Activated naive CD4-positive, alpha-beta T cell treated with anti-CD3 and anti-CD28 coated beads for 36 hours (primary cell): ENCODE results near the gene TBC1D22A. TPM values are rescaled to one million over a fixed set of nuclear protein-coding genes. Genes with fewer than 3 reads are reported as not detected.

Experiments
- CTCF ChIA-PET: fragments of 350-600 bp; sonication (Branson Sonifier 250); formaldehyde crosslinking; loops from one replicate; lab custom pipeline; 2021; ENCODE audit warnings: antibody characterized with exemption; lab: Charles Lee
- DNase-seq: peaks from one replicate; pipeline ENCODE4 v3.0.0-alpha.2; 2020
- H3K27ac Mint-ChIP-seq: one replicate; pipeline ENCODE4 v1.8.0; 2021; ENCODE audit warnings: mild to moderate bottlenecking, mixed read lengths
- H3K27me3 Mint-ChIP-seq: one replicate; pipeline ENCODE4 v1.8.0; 2021; ENCODE audit warnings: low read depth, mixed read lengths
- H3K36me3 Mint-ChIP-seq: one replicate; pipeline ENCODE4 v1.8.0; 2021; ENCODE audit warnings: low read depth, mixed read lengths
- H3K4me1 Mint-ChIP-seq: one replicate; pipeline ENCODE4 v1.8.0; 2021; ENCODE audit warnings: low read depth, mixed read lengths
- H3K4me3 Mint-ChIP-seq: one replicate; pipeline ENCODE4 v1.8.0; 2021; ENCODE audit warnings: mild to moderate bottlenecking, moderate library complexity, mixed read lengths
- H3K9me3 Mint-ChIP-seq: one replicate; pipeline ENCODE4 v1.8.0; 2021; ENCODE audit warnings: mixed read lengths
- intact Hi-C: fragments of 100-400 bp; cut with micrococcal nuclease; formaldehyde crosslinking; loops from one replicate; pipeline ENCODE4 v1.15.1; 2023
- total RNA-seq, 2 experiments: library from RNA; stranded (reverse); gene quantifications; one replicate each; pipeline ENCODE4 v1.2.3, GENCODE V29; 2021

Gene TBC1D22A
- total RNA-seq, 2 experiments from 2014 or later: 20.1 to 21.4 TPM

DNA sequence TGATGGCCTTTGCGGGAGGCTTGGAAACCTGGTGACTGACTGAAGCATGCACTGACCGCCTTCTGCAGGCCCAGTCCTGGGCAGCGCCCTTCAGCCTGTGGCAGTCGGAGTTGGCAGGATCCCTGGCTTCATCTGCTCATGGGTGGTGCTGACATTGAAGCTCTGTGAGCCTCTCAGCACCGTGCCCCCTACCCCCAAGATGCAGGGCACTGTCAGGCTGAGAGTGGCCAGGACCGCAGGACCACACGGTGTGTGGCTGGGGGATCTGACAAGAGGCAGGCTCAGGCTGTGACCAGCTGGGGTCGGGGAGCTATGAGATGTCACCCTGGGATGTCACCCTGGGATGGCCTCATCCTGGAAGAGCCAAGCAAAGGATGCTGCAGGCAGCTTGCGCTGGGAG is 32.7 kb downstream of the TBC1D22A start:
- intact Hi-C loops: no loop called here
- H3K9me3 Mint-ChIP-seq: no peaks in the 10 kb centered on the region
- H3K36me3 Mint-ChIP-seq: peaks cover 24% of the 10 kb centered on the region
- DNase-seq: no peak
- H3K27me3 Mint-ChIP-seq: no peaks in the 10 kb centered on the region
- no peak overlapping the region for H3K4me3 Mint-ChIP-seq
- no peak overlapping the region for H3K27ac Mint-ChIP-seq
- H3K4me1 Mint-ChIP-seq: peaks cover 31% of the 10 kb centered on the region
- CTCF ChIA-PET: interaction anchor here (0.6 to 1.9 kb wide), 3 partner anchors 8 to 251 kb away, joined by 3 to 11 read pairs (median 3); no protein-coding TSS in a partner anchor

DNA sequence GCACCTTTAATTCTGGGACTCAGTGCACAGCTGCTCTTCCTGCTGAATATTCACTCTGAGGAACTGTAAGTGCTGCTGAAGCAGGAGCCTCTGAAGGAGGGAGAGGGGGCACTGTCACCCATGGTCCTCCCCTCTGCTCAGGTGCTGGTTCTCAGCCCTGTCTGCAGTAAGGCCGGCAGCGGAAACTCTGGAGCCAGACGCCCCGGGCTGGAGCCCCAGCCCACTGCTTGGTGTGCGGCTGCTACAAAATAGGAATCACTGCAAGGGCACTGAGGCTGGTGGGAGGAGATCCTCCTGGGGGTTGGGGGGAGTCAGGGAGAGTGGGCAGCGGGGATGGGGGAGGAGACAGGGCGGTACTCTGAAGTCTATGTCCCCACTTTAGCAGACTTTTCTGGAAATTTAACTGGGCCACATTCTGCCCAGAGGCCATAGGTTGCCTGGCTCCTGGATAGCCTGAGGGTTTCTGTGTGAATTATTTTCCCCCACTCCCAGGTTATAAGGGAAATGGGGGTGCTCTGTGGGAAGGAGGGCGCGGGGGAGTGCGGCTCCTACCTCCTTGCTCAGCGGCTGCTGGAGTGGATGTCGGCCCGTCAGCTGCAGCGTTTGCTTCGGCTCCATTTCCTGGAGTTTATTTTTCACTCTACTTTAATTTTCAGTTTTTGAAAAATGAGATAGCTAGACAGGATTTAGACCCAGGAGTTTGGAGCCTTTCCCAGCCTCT is 33.6 kb downstream of the TBC1D22A start:
- H3K4me3 Mint-ChIP-seq: no peak overlapping the region
- no peak overlapping the region for H3K27ac Mint-ChIP-seq
- peaks cover 24% of the 10 kb centered on the region for H3K4me1 Mint-ChIP-seq
- no peaks in the 10 kb centered on the region for H3K9me3 Mint-ChIP-seq
- H3K27me3 Mint-ChIP-seq: no peaks in the 10 kb centered on the region
- peaks cover 24% of the 10 kb centered on the region for H3K36me3 Mint-ChIP-seq
- CTCF ChIA-PET: interaction anchor here (0.6 kb wide), 1 partner anchor 8 kb away, joined by 3 read pairs; no protein-coding TSS in a partner anchor
- no peak for DNase-seq
- intact Hi-C loops: no loop called here

DNA sequence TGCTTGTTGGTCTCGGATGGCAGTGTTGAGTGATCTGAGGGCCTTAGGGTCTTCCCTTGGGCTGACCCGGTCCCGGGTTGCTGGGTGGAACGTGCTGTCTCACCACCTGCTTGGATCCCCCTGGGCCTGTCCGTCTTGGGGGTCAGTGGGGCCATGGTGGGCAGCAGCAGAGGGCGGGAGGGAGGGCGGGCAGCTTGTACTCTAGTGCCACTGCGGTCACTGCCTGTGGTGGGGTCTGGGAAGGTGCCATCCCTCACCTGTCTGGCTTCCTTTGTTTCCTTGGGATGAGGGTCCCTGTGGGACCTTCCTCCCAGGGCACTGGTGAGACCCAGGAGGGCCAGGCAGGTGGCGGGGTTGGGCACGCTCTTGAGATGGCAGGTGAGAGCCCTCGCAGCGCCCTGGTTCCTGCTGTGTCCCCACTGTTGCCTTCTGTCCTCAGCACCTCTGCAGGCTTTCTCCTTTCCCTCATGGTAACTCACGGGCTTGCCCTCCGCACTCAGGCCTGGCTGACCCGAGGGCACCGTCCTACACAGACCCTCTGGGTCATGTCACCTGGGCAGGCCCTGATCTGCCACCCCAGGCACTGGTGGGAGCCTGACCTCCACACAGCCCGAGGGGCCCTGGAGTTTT is 34.2 kb downstream of the TBC1D22A start:
- no peak overlapping the region for H3K27ac Mint-ChIP-seq
- H3K4me1 Mint-ChIP-seq: peaks cover 17% of the 10 kb centered on the region
- H3K36me3 Mint-ChIP-seq: peaks cover 27% of the 10 kb centered on the region
- DNase-seq: no peak
- intact Hi-C loops: no loop called here
- H3K9me3 Mint-ChIP-seq: no peaks in the 10 kb centered on the region
- CTCF ChIA-PET: no interaction called here
- H3K4me3 Mint-ChIP-seq: no peak overlapping the region
- H3K27me3 Mint-ChIP-seq: no peaks in the 10 kb centered on the region

GRCh38 chr22:46797355-46797754 is 34.9 kb downstream of the TBC1D22A start:
- H3K27me3 Mint-ChIP-seq: no peaks in the 10 kb centered on the region
- no peak overlapping the region for H3K27ac Mint-ChIP-seq
- intact Hi-C loops: no loop called here
- H3K4me3 Mint-ChIP-seq: no peak overlapping the region
- H3K36me3 Mint-ChIP-seq: peaks cover 27% of the 10 kb centered on the region
- no peaks in the 10 kb centered on the region for H3K9me3 Mint-ChIP-seq
- peaks cover 15% of the 10 kb centered on the region for H3K4me1 Mint-ChIP-seq
- no peak for DNase-seq
- CTCF ChIA-PET: interaction anchor here (10.9 kb wide), 1 partner anchor 38 kb away, joined by 214 read pairs; the partner anchor contains the start of gene TBC1D22A

DNA sequence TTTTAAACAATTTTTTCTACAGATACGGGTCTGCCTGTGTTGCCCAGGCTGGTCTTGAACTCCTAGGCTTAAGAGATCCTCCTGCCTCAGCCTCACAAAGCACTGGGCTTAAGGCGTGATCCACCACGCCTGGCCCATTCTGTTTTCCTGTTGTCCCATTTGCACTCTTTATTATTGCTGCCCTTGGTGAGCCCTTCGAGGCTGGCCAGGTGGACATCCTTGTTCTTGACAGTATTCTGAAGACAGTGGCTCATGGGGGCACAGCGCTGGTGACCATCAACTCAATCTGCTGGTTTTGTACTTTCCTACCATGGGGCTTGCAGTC is 35.6 kb downstream of the TBC1D22A start:
- no peak overlapping the region for H3K4me3 Mint-ChIP-seq
- H3K4me1 Mint-ChIP-seq: peaks cover 15% of the 10 kb centered on the region
- no peak overlapping the region for H3K27ac Mint-ChIP-seq
- peaks cover 27% of the 10 kb centered on the region for H3K36me3 Mint-ChIP-seq
- H3K27me3 Mint-ChIP-seq: no peaks in the 10 kb centered on the region
- no peak for DNase-seq
- no peaks in the 10 kb centered on the region for H3K9me3 Mint-ChIP-seq
- CTCF ChIA-PET: interaction anchor here (0.6 to 10.9 kb wide), 4 partner anchors 24 to 355 kb away, joined by 3 to 214 read pairs (median 4); partner anchors contain the start of gene TBC1D22A
- intact Hi-C loops: no loop called here

DNA sequence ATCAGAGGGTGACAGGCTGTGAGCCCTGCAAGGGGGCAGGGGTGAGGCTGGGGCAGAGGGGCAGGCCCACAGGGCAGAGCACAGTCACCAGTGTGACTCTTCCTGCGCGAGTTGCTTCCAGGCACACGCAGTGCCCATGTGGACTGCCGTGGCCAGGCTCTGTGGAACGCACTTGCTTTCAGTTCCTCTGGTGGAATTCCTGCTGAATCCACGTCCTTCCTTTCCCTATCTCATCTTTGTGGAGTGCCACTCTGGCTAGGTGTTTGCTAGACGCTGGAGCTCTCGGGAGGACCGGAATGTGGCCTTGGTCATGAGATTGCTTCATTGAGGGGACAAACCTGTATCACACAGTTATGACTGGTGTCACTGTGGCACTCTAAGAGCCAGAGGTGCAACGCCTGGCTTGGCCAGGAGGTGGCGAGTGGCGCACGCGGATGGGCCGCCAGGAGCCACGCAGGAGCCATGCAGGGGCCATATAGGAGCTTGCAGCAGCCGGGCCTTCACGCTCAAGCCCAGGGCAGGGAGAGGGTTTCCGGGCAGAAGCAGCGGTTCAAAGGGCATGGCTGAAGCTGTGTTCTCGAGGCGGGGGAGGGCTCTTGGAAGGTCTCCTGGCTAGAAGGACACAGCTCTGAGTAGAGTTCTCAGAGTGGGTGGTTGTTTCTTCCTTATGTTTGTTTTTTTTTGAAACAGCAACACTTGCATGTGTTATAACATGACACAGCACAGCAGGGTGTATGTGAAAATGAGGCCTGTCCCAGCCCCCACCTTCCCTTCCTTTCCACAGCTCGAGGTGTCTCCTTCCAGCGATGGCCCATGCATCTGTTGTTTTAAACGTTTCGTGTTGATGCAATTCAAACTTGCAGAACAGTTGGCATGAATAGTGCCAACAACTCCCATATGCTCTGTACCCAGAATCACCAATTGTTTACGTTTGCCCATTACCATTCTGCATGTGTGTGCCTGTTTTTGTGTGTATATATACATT is 36.2 kb downstream of the TBC1D22A start:
- Mint-ChIP-seq H3K36me3 (peaks cover 25% of the 10 kb centered on the region), H3K9me3 (no peaks in the 10 kb centered on the region), H3K27me3 (no peaks in the 10 kb centered on the region), H3K27ac (no peak overlapping the region), H3K4me3 (no peak overlapping the region), H3K4me1 (peaks cover 18% of the 10 kb centered on the region)
- DNase-seq: peak; percentile 80
- CTCF ChIA-PET: interaction anchor here (0.6 to 10.9 kb wide), 11 partner anchors 12 to 356 kb away, joined by 3 to 214 read pairs (median 3); partner anchors contain the start of gene TBC1D22A
- intact Hi-C loops: no loop called here

GRCh38 chr22:46799626-46800025 is 37.2 kb downstream of the TBC1D22A start:
- Mint-ChIP-seq H3K4me3 (no peak overlapping the region), H3K27me3 (no peaks in the 10 kb centered on the region), H3K36me3 (peaks cover 23% of the 10 kb centered on the region), H3K9me3 (no peaks in the 10 kb centered on the region), H3K27ac (no peak overlapping the region), H3K4me1 (peaks cover 16% of the 10 kb centered on the region)
- DNase-seq: no peak
- CTCF ChIA-PET: interaction anchor here (0.8 to 10.9 kb wide), 4 partner anchors 30 to 69 kb away, joined by 3 to 214 read pairs (median 6); partner anchors contain the start of gene TBC1D22A
- intact Hi-C loops: no loop called here

DNA sequence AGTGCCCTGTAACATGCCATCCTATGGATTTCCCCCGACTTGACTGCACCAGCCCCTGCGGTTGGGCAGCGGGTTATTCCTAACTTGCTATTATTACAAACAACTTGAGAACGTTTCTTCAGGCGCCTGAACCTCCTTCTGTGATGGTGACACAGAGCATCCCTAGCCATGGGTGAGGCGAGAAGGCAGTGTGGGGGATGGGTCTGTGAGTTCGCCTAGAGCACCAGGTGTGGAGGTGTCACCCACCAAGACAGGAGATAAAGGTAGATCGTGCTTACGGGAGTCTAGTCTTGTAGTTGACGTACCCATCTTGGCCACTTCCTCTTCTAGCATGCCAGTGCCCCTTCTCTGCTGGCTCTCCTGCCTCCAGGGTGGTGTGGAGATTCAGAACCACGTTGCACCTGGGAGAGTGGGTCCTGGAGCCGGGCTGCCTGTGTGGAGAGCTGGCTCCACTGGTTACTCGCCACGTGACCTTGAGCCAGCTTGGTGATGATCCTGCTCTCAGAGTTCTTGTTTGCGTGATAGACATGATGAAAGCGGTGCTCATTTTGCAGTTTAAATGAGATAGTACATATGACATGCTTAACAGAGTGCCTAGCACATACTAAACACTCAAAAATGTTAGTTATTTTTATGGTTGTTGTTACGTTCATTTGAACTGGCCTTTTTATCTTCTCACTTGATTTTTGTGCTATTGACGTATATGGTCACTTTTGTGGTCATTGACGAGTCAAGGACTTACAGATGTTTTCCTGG is 37.8 kb downstream of the TBC1D22A start:
- CTCF ChIA-PET: interaction anchor here (0.5 to 10.9 kb wide), 6 partner anchors 8 to 237 kb away, joined by 3 to 214 read pairs (median 7); partner anchors contain the start of gene TBC1D22A
- no peak overlapping the region for H3K4me3 Mint-ChIP-seq
- no peak for DNase-seq
- intact Hi-C loops: no loop called here
- H3K4me1 Mint-ChIP-seq: peaks cover 16% of the 10 kb centered on the region
- H3K27me3 Mint-ChIP-seq: no peaks in the 10 kb centered on the region
- no peak overlapping the region for H3K27ac Mint-ChIP-seq
- H3K9me3 Mint-ChIP-seq: no peaks in the 10 kb centered on the region
- H3K36me3 Mint-ChIP-seq: peaks cover 24% of the 10 kb centered on the region

GRCh38 chr22:46801331-46801811 is 38.9 kb downstream of the TBC1D22A start:
- Mint-ChIP-seq H3K27me3 (no peaks in the 10 kb centered on the region), H3K9me3 (no peaks in the 10 kb centered on the region), H3K4me1 (peaks cover 20% of the 10 kb centered on the region), H3K27ac (no peak overlapping the region), H3K4me3 (no peak overlapping the region), H3K36me3 (peaks cover 27% of the 10 kb centered on the region)
- CTCF ChIA-PET: interaction anchor here (1.2 to 10.9 kb wide), 6 partner anchors 9 to 238 kb away, joined by 4 to 214 read pairs (median 12); partner anchors contain the start of gene TBC1D22A
- no peak for DNase-seq
- intact Hi-C loops: no loop called here

DNA sequence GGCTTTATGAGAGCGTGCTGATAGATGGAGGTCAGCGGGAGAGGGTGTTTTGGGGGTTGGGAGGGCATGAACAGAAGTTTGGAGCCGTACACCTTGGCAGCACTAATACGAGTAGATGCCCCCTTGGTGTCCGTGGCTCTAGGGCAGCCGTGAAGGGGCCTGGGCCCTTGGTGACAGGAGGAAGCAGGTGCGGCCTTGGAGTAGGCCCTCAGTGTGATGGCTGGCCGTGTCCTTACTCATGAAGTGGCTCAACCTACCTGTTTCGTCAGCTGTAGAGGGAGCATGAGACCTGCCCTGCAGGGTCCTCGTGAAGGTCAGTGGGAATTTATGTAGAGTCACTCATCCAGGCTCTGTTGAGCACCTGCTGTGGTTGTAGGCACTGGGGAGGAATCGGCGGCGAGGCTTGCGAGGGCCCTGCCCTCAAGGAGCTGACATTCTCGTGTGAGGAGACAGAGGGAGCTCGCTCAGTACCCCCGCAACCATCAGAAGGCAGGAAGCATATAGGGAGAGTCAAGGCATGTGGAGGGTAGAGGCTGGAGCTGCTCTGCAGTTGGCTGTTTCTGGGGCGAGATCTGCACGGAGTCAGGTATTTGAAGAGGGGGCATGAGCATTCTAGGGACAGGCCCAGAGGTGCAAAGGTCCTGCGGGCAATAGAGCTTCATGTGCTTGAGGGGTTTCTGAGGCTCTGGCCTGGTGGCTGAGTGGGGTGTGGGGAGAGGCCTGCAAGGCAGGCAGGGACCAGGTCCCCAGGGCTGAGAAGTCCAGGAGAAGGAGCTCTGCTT is 39.6 kb downstream of the TBC1D22A start:
- H3K9me3 Mint-ChIP-seq: no peaks in the 10 kb centered on the region
- peaks cover 26% of the 10 kb centered on the region for H3K4me1 Mint-ChIP-seq
- H3K27me3 Mint-ChIP-seq: no peaks in the 10 kb centered on the region
- no peak overlapping the region for H3K4me3 Mint-ChIP-seq
- H3K36me3 Mint-ChIP-seq: peaks cover 31% of the 10 kb centered on the region
- DNase-seq: no peak
- no peak overlapping the region for H3K27ac Mint-ChIP-seq
- CTCF ChIA-PET: interaction anchor here (0.5 to 10.9 kb wide), 16 partner anchors 8 to 254 kb away, joined by 3 to 214 read pairs (median 5); partner anchors contain the start of gene TBC1D22A
- intact Hi-C loops: loop anchor here (2.0 kb wide), 3 partner anchors 43 to 239 kb away; partner anchors contain the start of gene CERK
